ENCODE data around the gene MLXIP. TPM values are rescaled to one million over a fixed set of nuclear protein-coding genes. Genes with fewer than 3 reads are reported as not detected.

Gene MLXIP
- total and polyA plus RNA-seq, 2 of the 13 experiments (the other 11 are each of a cell fraction or from before 2014, with no cell fraction given): 5.3 to 6.7 TPM

DNA sequence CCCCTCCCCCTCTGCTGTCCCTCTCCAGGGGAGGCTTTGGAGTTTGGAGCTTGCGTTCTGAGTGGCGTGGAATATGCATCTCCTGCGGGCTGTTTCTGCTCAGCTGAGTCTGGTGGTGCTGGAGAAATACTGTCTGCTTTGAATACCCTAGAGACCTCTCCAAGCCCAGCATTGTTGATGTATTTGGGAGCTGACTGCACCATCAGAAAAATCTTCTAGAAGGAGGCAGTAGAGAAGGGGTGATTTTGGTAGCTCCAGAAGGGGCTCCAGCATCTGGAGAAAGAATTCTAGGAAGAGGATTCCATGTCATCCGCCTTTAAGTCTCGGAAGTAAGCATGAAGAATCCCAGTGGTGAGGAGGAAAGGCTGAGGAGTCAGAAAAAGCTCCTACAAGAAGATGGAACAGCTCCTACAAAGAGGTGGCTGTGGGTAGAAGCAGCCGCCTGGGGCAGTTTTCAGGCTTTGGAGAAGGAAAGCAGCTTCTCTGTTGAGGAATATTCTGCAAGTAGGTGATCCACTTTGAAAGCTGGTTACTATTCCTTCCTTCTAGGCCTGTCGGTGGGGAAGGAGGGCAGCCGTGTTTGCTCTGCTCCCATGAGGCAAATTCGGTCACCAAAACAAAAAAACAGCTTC is 9.7 kb downstream of the MLXIP start:
- no peak for TF ChIP-seq ZBTB7B (CRISPR knock-in tag; IDR thresholded peaks at IDR 0.05)
- ATAC-seq: no peak
- no peak overlapping the region for H3K4me2 ChIP-seq (ENCODE audit: low read depth, low read length)
- in situ Hi-C loops (cut with HindIII; ENCODE audit: extremely low pct_ligation_motif_present, low pct_unique_long_range_greater_than_20kb): no loop called here
- peaks cover 11 to 40% of the 10 kb centered on the region in 2 experiments; a peak in 4 of 5 replicates for H3K36me3 ChIP-seq (replicated peaks in 1 of 2; ENCODE audit: control insufficient read depth in 1 of 2, insufficient read depth in 2 of 2, low read length in 2 of 2)
- POLR2A ChIA-PET: interaction anchor here (2.5 to 3.4 kb wide), 2 partner anchors 10 to 25 kb away, joined by 5 to 16 read pairs; partner anchors contain the start of gene MLXIP
- CTCF ChIA-PET (ENCODE audit: low intra/inter-chr PET ratio, low total read pairs): no interaction called here
- no peaks in the 10 kb centered on the region for H3K9me3 ChIP-seq (ENCODE audit: low read length)
- no peak overlapping the region for H3K27ac ChIP-seq (ENCODE audit: extremely low read length, insufficient read depth, low read length)
- H3K79me2 ChIP-seq (ENCODE audit: insufficient read depth, low read length): peaks cover 28% of the 10 kb centered on the region
- no peaks in the 10 kb centered on the region for H3K27me3 ChIP-seq (ENCODE audit: control insufficient read depth in 1 of 2, insufficient read depth in 2 of 2, low read length in 2 of 2)
- BruUV-seq (replicated peaks): no TSS peak
- peaks cover 10% of the 10 kb centered on the region for H3K4me1 ChIP-seq (ENCODE audit: insufficient read depth, low read length)
- 98% methylated on average over 9 of the region's 9 CpGs for WGBS (ENCODE audit: low lambda C conversion rate)
- DNase-seq (ENCODE audit: low spot score): no peak
- FAIRE-seq: no peak
- H4K20me1 ChIP-seq (ENCODE audit: insufficient read depth, low read length): no peaks in the 10 kb centered on the region
- intact Hi-C loops (cut with micrococcal nuclease; ENCODE audit: unreplicated experiment): no loop called here
- no peak overlapping the region for H2AFZ ChIP-seq (ENCODE audit: low read length)
- no peak overlapping the region for H3K9ac ChIP-seq (ENCODE audit: insufficient read depth, low read depth, low read length)
- no peak overlapping the region for H3K4me3 ChIP-seq (replicated peaks in 1 of 3; ENCODE audit: insufficient read depth in 1 of 3, low read depth in 2 of 3, low read length in 3 of 3)

- ATAC-seq (no peak), DNase-seq (ENCODE audit: low spot score) (no peak), FAIRE-seq (no peak)
- Histone ChIP-seq H3K4me3 (replicated peaks in 1 of 3; ENCODE audit: insufficient read depth in 1 of 3, low read depth in 2 of 3, low read length in 3 of 3) (no peak overlapping the region), H3K9ac (ENCODE audit: insufficient read depth, low read depth, low read length) (no peak overlapping the region), H3K4me2 (ENCODE audit: low read depth, low read length) (no peak overlapping the region), H2AFZ (ENCODE audit: low read length) (no peak overlapping the region), H3K36me3 (replicated peaks in 1 of 2; ENCODE audit: control insufficient read depth in 1 of 2, insufficient read depth in 2 of 2, low read length in 2 of 2) (peaks cover 10 to 34% of the 10 kb centered on the region in 2 experiments; a peak in 4 of 5 replicates), H4K20me1 (ENCODE audit: insufficient read depth, low read length) (peaks cover 2% of the 10 kb centered on the region; the same call in 1 of the 2 replicates), H3K9me3 (ENCODE audit: low read length) (no peaks in the 10 kb centered on the region), H3K79me2 (ENCODE audit: insufficient read depth, low read length) (peaks cover 35% of the 10 kb centered on the region), H3K4me1 (ENCODE audit: insufficient read depth, low read length) (peaks cover 14% of the 10 kb centered on the region), H3K27ac (ENCODE audit: extremely low read length, insufficient read depth, low read length) (no peak overlapping the region), H3K27me3 (ENCODE audit: control insufficient read depth in 1 of 2, insufficient read depth in 2 of 2, low read length in 2 of 2) (no peaks in the 10 kb centered on the region)
- WGBS (ENCODE audit: low lambda C conversion rate): 84% methylated on average over 2 of the region's 2 CpGs
- ChIA-PET POLR2A (interaction anchor here (0.7 to 3.4 kb wide), 4 partner anchors 9 to 26 kb away, joined by 3 to 16 read pairs (median 4); partner anchors contain the start of gene MLXIP), CTCF (ENCODE audit: low intra/inter-chr PET ratio, low total read pairs) (no interaction called here)
- no TSS peak for BruUV-seq (replicated peaks)
- in situ Hi-C loops (cut with HindIII; ENCODE audit: extremely low pct_ligation_motif_present, low pct_unique_long_range_greater_than_20kb) (no loop called here), intact Hi-C loops (cut with micrococcal nuclease; ENCODE audit: unreplicated experiment) (no loop called here)
- TF ChIP-seq KLF13 (CRISPR knock-in tag; IDR thresholded peaks at IDR 0.05): no peak
- TF ChIP-seq U2AF1 (optimal IDR thresholded peaks at IDR 0.05; ENCODE audit: low read depth, low read length): no peak
- no peak for TF ChIP-seq ZNF343 (CRISPR knock-in tag; IDR thresholded peaks at IDR 0.05)
- no peak for TF ChIP-seq SP140L (CRISPR knock-in tag; IDR thresholded peaks at IDR 0.05; ENCODE audit: borderline replicate concordance)
- no peak for TF ChIP-seq CBX5 (CRISPR knock-in tag; IDR thresholded peaks at IDR 0.05; ENCODE audit: borderline replicate concordance)
- no peak for TF ChIP-seq ZGPAT (CRISPR knock-in tag; IDR thresholded peaks at IDR 0.05)
- no peak for TF ChIP-seq ZNF781 (CRISPR knock-in tag; IDR thresholded peaks at IDR 0.05; ENCODE audit: borderline replicate concordance, not compliant biosample characterization)
These were observed 10.5 kb downstream of the MLXIP start for GRCh38 chr12:122089077-122089476.
